Measurements from ENCODE around the gene SRP9.
"Not testable (repeated sequence)": the region's sequence is repeated elsewhere in the genome, so short reads cannot be mapped to it uniquely, and the experiment has no call there.

The SRP9 gene

GRCh38 chr1:225827076-225827475, 49.5 kb downstream of the SRP9 start:
- Histone ChIP-seq H3K79me2 (ENCODE audit: control insufficient read depth, insufficient read depth, low read length, unreplicated experiment) (no peaks in the 10 kb centered on the region), H3K27ac (ENCODE audit: low read depth, low read length) (no peak overlapping the region), H3K27me3 (ENCODE audit: insufficient read depth, low read length) (no peaks in the 10 kb centered on the region), H3K36me3 (ENCODE audit: insufficient read depth, low read length) (peaks cover 6% of the 10 kb centered on the region; the same call in 1 of the 2 replicates), H2AFZ (ENCODE audit: low read length, unreplicated experiment) (no peak overlapping the region), H3K4me3 (ENCODE audit: low read depth, low read length) (no peak overlapping the region), H3K4me1 (ENCODE audit: control insufficient read depth, insufficient read depth, low read length, unreplicated experiment) (no peaks in the 10 kb centered on the region)

GRCh38 chr1:225828706-225829345, 51.2 kb downstream of the SRP9 start:
- Histone ChIP-seq H3K79me2 (ENCODE audit: control insufficient read depth, insufficient read depth, low read length, unreplicated experiment) (no peaks in the 10 kb centered on the region), H2AFZ (ENCODE audit: low read length, unreplicated experiment) (no peak overlapping the region), H3K27me3 (ENCODE audit: insufficient read depth, low read length) (no peaks in the 10 kb centered on the region), H3K36me3 (ENCODE audit: insufficient read depth, low read length) (peaks cover 7% of the 10 kb centered on the region; the same call in 1 of the 2 replicates), H3K27ac (ENCODE audit: low read depth, low read length) (no peak overlapping the region), H3K4me3 (ENCODE audit: low read depth, low read length) (no peak overlapping the region), H3K4me1 (ENCODE audit: control insufficient read depth, insufficient read depth, low read length, unreplicated experiment) (no peaks in the 10 kb centered on the region)

GRCh38 chr1:225830841-225831240, 53.2 kb downstream of the SRP9 start:
- no peak overlapping the region for H3K27ac ChIP-seq (ENCODE audit: low read depth, low read length)
- no peaks in the 10 kb centered on the region for H3K79me2 ChIP-seq (ENCODE audit: control insufficient read depth, insufficient read depth, low read length, unreplicated experiment)
- no peak overlapping the region for H2AFZ ChIP-seq (ENCODE audit: low read length, unreplicated experiment)
- H3K4me3 ChIP-seq (ENCODE audit: low read depth, low read length), result no peak overlapping the region
- H3K27me3 ChIP-seq (ENCODE audit: insufficient read depth, low read length), result no peaks in the 10 kb centered on the region
- H3K4me1 ChIP-seq (ENCODE audit: control insufficient read depth, insufficient read depth, low read length, unreplicated experiment), result peaks cover 12% of the 10 kb centered on the region
- H3K36me3 ChIP-seq (ENCODE audit: insufficient read depth, low read length), result peaks cover 7% of the 10 kb centered on the region; the same call in 1 of the 2 replicates

- H2AFZ ChIP-seq (ENCODE audit: low read length, unreplicated experiment), result no peak overlapping the region
- H3K4me1 ChIP-seq (ENCODE audit: control insufficient read depth, insufficient read depth, low read length, unreplicated experiment), result peaks cover 15% of the 10 kb centered on the region
- no peak overlapping the region for H3K4me3 ChIP-seq (ENCODE audit: low read depth, low read length)
- H3K27me3 ChIP-seq (ENCODE audit: insufficient read depth, low read length), result no peaks in the 10 kb centered on the region
- no peaks in the 10 kb centered on the region for H3K79me2 ChIP-seq (ENCODE audit: control insufficient read depth, insufficient read depth, low read length, unreplicated experiment)
- peaks cover 7% of the 10 kb centered on the region; the same call in 1 of the 2 replicates for H3K36me3 ChIP-seq (ENCODE audit: insufficient read depth, low read length)
- H3K27ac ChIP-seq (ENCODE audit: low read depth, low read length), result no peak overlapping the region
These were observed 57.0 kb downstream of the SRP9 start for GRCh38 chr1:225834417-225835329.

GRCh38 chr1:225835856-225836255, 58.2 kb downstream of the SRP9 start:
- H2AFZ ChIP-seq (ENCODE audit: low read length, unreplicated experiment), result no peak overlapping the region
- peaks cover 15% of the 10 kb centered on the region for H3K4me1 ChIP-seq (ENCODE audit: control insufficient read depth, insufficient read depth, low read length, unreplicated experiment)
- H3K36me3 ChIP-seq (ENCODE audit: insufficient read depth, low read length), result peaks cover 7% of the 10 kb centered on the region; the same call in 1 of the 2 replicates
- no peaks in the 10 kb centered on the region for H3K79me2 ChIP-seq (ENCODE audit: control insufficient read depth, insufficient read depth, low read length, unreplicated experiment)
- H3K27ac ChIP-seq (ENCODE audit: low read depth, low read length), result no peak overlapping the region
- no peaks in the 10 kb centered on the region for H3K27me3 ChIP-seq (ENCODE audit: insufficient read depth, low read length)
- H3K4me3 ChIP-seq (ENCODE audit: low read depth, low read length), result no peak overlapping the region

GRCh38 chr1:225836296-225836695, 58.7 kb downstream of the SRP9 start:
- not testable (repeated sequence) for H3K4me3 ChIP-seq (ENCODE audit: low read depth, low read length)

GRCh38 chr1:225838793-225839192, 61.2 kb downstream of the SRP9 start:
- H3K27ac ChIP-seq (ENCODE audit: low read depth, low read length), result no peak overlapping the region
- no peaks in the 10 kb centered on the region for H3K36me3 ChIP-seq (ENCODE audit: insufficient read depth, low read length)
- no peaks in the 10 kb centered on the region for H3K79me2 ChIP-seq (ENCODE audit: control insufficient read depth, insufficient read depth, low read length, unreplicated experiment)
- H3K4me3 ChIP-seq (ENCODE audit: low read depth, low read length), result no peak overlapping the region
- H3K4me1 ChIP-seq (ENCODE audit: control insufficient read depth, insufficient read depth, low read length, unreplicated experiment), result peaks cover 15% of the 10 kb centered on the region
- no peaks in the 10 kb centered on the region for H3K27me3 ChIP-seq (ENCODE audit: insufficient read depth, low read length)
- H2AFZ ChIP-seq (ENCODE audit: low read length, unreplicated experiment), result no peak overlapping the region

More at GRCh38 chr1:225836296-225836695, 58.7 kb downstream of the SRP9 start:
- H2AFZ ChIP-seq (ENCODE audit: low read length, unreplicated experiment); H3K36me3 ChIP-seq (ENCODE audit: insufficient read depth, low read length); H3K27ac ChIP-seq (ENCODE audit: low read depth, low read length); H3K79me2 ChIP-seq (ENCODE audit: control insufficient read depth, insufficient read depth, low read length, unreplicated experiment); H3K27me3 ChIP-seq (ENCODE audit: insufficient read depth, low read length): not testable (repeated sequence)
- peaks cover 15% of the 10 kb centered on the region for H3K4me1 ChIP-seq (ENCODE audit: control insufficient read depth, insufficient read depth, low read length, unreplicated experiment)
